Activated CD4-positive, CD25-positive, alpha-beta regulatory T cell (primary cell): Measurements from ENCODE around the gene SPATA18.
A peak's percentile ranks its signal among the peaks of the same experiment; 100 is the strongest.

Experiments used
- DNase-seq, 4 experiments: peaks; one replicate each; lab custom pipeline; 2025; lab: John Stamatoyannopoulos, UW

SPATA18 gene

DNA sequence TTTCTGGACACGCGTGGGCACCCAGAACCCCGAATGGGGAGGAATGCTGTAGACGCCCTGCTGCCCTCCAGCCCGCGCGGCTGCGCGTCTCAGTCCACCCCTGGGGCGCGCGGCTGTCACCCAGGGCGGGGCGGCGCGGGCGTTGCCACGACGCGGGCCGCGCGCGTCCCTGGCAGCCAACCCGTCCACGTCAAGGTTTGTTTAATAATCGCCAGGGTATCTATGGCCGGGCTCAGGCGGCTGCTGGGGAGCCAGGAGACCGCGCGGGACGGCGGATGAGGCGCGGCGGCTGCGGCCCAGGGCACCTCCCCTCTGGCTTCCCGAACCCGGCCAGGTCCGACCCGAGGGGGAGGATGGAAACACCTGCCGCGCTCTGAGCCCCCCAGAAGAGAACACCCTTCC is at the start of gene SPATA18:
SPATA18 (plus strand) TSS at position 92 of the 402 bp plus-strand sequence. CDS start 401 bp downstream, outside the sequence.
- DNase-seq, result no peak

DNA sequence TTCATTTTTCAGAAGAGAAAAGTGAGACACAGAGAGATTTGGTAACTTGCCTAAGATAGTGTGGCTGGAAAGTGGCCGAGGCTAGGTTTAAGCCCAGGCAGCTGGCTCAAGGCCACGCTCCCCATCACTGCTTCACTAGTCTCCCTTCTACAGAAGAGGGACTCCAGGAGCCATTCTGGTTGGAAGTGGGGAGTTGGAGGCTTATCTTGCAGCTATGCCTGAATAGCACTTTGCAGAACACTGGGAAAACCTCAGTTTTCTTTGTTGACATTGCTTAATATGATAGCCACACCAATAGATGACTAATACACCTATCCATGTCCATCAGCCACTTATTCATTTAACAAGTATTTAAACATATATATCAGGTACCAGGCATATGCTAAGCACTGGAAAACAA is 49.5 kb upstream of the SPATA18 start:
- no peak for DNase-seq

DNA sequence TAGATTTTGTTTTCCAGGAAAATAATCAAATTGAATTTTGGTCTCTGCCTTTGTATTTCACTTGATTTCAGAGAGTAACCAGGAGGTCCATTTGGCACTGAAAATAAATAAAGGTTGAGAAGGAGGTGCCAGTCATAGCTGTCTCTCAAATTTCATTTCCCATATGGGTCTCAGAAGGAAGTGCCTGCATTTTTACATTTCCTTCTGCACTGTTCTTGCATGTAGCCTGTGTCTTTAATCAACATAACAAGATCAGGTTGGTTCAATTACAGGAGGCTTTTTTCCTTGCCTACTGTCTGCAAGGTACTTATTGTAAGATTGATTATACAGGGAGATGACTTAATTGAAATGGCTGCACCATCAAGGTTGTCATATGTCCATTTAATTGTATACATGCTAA is 46.7 kb upstream of the SPATA18 start:
- no peak for DNase-seq

DNA sequence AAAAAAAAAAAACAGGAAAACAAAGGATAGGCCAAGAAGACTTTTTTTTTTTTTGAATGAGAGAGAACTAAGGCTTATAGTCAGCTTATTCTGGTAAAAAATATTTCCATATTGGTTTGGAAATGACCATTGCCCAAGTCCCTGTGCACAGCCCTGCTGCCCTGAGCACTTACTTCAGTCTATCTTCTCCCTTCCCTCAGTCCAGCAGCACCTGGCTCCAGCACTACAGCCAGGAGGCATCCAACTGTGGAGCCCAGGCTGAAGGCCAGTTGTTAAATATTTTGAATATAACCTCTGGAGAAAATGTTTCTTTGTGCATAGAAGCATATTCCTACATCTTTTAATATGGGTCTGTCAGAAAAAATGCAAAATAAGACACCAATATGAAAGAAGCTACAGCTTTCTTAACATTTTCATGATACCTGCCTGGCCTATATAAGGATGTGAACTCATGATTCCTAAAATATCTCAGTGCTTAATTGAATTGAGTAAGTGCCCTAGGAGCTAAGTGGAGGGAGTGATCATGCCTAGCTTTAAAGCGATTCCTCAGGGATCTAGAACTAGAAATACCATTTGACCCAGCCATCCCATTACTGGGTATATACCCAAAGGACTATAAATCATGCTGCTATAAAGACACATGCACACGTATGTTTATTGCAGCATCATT is 45.4 kb upstream of the SPATA18 start:
- no peak for DNase-seq

GRCh38 chr4:52006887-52007286 is 44.2 kb upstream of the SPATA18 start:
- DNase-seq, result no peak

DNA sequence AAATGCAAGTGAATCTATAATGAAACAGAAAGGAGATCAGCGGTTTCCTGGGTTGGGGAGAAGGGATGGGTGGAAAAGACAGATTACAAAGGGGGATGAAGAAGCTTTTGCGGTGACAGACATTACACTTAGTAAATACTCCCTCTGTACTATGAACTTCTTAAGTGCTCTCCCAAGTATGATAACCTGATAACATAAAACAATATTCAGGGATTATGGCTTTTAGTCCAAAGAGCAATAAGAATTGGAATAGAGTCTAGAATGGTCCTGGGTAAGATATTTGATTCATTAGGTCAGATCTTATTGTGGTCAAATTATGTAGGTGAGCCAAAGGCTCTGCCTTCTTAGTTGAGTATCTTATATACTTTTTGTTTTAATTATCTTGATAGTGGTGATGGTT is 40.1 kb upstream of the SPATA18 start:
- no peak for DNase-seq

DNA sequence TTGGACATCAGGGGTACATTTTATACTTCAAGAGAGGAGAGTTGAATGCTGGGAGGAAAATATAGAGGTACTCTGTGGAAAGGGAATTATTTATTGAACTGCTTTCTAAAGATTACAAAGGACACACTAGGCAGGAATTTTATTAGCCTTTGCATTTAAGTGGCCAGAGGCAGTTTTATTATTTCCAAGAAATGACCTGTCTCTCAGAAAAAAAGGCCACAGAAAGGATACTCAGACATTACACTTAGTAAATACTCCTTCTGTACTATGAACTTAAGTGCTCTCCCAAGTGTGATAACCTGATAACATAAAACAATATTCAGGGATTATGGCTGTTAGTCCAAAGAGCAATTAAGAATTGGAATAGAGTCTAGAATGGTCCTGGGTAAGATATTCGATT is 38.5 kb upstream of the SPATA18 start:
- no peak for DNase-seq

DNA sequence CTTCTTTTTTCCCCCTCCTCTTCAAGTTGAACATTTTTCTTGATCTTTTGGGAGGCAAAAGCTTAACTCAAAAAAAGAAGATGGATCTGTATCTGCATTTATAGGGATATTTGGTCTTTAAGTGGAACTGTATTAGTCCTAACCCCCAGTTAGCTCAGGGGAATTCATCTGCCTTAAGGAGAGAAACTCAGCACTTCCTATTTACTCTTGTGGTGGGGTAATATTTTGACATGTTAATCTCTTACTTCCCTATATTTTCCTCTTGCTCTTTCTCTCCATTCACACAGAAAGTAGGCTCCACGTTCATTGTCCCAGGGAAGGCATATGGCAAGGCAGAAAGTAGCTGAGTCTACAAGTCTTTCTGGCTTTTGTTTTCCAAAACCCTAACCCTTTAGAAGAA is 36.2 kb upstream of the SPATA18 start:
- no peak for DNase-seq

DNA sequence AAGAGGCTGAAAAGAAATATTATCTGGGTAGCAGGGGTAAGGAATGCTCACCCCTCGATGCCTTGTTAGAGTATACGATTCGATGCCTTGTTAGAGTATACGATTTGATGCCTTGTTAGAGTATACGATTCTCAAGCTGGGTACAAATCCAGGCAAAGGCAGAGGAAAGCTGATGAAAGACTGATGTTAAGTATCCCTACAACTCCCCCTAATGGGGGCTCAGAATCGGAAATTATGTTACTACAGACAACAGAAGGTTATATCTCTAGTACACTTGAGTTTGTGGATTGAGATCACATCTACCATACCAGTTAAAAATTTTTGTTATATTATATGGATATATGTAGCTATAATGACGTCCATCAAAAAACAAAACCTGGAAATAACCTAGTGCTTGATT is 35.7 kb upstream of the SPATA18 start:
- no peak for DNase-seq

GRCh38 chr4:52016981-52017380 is 34.1 kb upstream of the SPATA18 start:
- DNase-seq, result no peak

DNA sequence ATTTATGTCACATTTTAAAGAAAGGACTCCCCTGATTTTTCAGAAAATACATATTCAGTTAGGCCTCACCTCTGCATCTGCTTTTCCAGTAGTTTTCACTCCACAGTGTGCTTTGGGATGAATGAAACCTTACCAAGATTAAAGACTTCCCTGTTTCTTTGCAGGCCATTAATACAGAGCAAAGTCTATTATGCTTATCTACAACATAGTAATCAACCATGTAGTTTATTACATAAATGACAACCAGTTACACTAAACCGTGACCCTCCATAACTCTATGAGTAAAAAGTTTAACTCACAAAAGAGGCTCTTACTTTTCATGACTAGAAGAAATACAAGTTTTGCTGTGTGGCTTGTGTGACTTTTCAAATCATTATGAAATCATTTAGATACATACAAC is 33.3 kb upstream of the SPATA18 start:
- no peak for DNase-seq

GRCh38 chr4:52019936-52020657 is 31.0 kb upstream of the SPATA18 start, which contains the start of gene LRRC66:
Gene LRRC66 (minus strand): TSS chr4:52020363. CDS start chr4:52017613, 2,750 bp downstream.
- no peak for DNase-seq

DNA sequence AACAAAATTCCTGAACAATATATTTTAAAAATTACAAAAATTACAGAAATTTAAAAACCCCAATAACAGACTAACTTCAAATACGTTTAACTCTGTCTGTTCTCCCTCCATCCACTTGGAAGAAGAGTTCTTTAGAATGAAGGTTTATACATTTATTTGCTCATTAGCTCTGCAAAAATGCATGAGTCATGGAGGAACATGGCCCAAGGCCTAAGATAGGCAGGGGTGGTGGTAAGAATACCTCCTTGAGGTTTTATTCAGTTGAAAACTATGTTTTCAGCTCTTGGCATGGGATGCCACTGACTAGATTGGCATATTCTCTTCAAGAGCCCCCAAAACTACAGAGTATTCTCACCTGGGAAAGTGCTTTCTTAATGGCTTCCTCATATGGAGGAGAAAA is 22.1 kb upstream of the SPATA18 start:
- no peak for DNase-seq

DNA sequence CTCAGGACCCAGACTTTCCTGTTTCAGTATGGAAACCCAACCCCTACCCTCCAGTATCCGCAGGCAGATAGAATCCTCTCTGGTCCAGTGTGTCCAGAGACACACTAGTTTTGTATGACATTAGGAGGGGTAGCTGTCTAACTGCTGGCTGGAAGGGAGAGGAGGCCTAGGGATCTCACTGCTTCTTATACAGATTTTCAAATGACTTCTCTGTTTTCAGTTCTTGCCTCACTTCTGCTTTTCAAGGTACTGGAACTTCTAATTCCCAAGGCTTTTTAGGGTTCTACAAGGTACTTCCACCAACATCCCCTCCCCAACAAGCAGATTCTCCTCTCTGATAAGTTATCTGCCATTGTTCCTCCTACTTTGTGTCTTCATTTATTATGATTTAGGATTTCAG is 19.1 kb upstream of the SPATA18 start:
- DNase-seq, result no peak

DNA sequence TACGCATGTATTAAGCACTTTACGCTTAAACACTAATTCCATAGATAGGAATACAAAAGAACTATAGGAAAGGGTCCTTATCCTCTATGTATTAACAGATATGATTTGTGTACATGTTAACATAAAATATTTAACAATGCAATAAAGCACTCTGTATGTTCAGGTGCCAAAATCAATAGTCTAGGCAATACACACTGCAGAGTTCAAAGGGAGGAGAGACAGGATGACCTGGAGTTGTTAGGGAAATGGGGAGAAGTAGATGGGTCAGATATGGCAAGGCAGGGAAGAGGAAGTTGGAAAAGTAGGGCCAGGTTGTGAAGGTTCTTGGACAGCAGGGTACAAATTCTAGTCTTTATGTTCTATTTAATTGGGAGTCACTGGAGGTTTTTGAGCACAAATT is 15.9 kb upstream of the SPATA18 start:
- DNase-seq, result no peak

- DNase-seq, result no peak
Measured at GRCh38 chr4:52036886-52037530, 14.1 kb upstream of the SPATA18 start.

DNA sequence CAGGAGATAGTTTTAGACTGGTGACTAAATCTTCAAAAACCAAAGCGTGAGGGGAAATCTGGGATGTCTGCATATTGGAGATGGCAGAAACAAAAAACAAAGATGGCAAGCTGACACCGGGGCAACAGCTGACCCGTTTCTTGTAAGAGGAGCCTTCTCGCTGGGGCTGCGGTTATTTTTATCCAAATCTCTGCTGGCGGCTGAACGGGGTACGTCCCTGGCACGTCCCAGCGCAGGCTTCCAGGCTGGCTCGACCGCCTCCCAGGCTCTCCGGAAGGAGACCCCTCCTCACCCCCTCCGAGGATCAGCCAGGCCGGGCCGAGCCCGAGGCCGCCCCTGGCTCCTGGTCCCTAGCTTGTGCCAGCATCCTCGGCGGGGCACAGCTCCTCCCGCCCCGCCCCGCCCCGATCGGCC is 13.4 kb upstream of the SPATA18 start:
- no peak for DNase-seq

DNA sequence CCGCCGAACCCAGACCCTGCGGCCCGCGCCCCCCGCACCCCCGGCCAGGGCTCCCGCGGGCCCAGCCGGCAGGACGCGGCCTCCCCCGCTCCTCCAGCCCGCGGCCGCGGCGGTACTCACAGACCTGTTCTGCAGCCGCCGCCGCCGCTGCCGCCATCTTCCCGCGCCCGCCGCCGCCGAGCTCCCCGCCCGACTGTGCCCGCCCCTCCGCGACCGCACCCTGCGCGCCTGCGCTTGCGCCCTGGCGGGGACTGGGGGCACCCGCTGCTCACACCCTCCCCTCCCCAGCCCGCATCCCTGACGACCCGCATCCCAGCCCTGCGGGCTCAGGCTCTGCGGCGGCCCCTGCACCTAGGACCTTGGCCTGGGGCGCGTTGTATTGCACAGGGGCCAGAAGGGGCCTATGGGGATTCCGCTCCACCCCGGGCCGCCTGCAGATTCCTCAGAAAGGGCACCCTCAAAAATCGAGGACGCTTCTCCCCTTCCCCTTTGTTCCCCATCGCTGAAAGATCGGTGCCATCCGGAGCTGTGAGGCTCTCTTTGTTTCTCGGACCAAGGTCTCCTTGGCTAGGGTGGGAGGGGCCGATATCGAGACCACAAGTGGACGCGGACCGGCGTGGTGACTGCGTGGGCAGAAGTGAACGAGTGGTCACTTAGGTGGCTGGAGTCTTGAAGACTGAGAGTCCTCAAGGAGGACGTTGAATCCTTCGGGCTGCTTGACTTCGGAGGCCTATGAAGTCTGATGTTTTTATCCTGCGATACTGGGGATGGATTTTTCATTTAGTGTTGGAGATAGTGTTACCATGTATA is 12.8 kb upstream of the SPATA18 start, which contains the start of gene SGCB:
SGCB (minus strand) TSS at position 197 of the 810 bp plus-strand sequence; CDS start at position 157, 40 bp downstream.
- DNase-seq, result peak; percentile 43 to 46 (median 44)

- DNase-seq, result no peak
Measured at GRCh38 chr4:52045028-52045427, 6.1 kb upstream of the SPATA18 start.

DNA sequence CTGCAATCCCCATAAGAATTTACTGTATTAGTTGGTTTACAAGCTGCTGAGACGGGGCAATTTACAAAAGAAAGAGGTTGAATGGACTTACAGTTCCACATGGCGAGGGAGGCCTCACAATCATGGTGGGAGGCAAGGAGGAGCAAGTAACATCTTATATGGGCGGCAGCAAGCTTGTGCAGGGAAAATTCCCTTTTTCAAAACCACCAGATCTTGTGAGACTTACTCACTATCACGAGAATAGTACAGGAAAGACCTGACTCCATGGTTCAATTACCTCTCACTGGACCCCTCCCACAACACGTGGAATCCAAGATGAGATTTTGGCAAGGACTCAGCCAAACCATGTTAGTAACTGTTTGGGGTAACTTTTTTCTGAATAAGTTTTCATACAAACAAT is 1.8 kb upstream of the SPATA18 start:
- no peak for DNase-seq

DNA sequence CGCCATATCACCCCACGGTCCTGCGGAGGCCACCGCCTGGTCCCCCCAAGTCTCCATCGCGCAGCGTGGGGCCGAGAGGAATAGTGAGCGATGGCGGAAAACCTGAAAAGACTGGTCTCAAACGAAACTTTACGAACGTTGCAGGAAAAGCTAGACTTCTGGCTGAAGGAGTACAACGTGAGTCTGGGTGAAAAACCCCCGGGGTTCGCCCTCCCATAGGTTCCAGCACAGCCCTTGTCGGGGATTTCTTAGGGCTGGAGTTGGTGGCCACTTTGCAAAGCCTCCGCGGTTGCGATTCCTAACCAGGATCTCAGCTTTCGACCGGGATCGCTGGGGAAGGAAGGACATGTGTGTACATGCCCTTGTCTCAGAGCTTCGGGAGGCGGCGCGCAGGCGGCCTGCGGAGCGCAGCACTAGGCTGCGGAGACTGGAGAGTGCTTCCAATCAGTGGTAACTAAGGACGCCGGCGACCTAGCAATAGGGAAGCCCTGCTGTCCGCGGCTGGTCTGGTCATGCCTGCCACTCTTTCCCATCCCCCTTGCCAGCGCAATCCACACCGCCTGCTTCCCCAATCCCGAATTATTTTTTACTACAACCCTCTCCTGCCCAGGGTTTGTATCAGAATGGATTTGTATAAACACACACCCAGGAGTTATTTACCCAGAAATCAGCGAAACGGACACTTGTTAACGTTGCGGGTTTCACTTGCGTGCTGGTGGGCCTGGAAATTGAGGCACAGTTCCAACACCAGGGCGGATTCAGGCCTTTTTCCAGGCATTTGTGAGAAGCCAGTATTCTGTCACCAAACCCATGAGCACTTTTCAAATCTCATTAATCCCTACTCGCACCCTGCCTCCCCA is 741 bp downstream of the SPATA18 start:
- DNase-seq, result no peak
